Vagina (tissue), 2 donors: ENCODE measurements around the gene AGPAT3. TPM values are rescaled to one million over a fixed set of nuclear protein-coding genes. Genes with fewer than 3 reads are reported as not detected.

Experiments used
- DNase-seq, 2 donors: peaks; one replicate each; pipeline ENCODE4 v3.0.0-alpha.2; 2017; ENCODE audit errors: extremely low spot score in 2 of 2
- H3K27ac ChIP-seq: fragments of 200-600 bp; sonication (generic); one replicate; pipeline ENCODE4 v1.5.1; 2019
- H3K27me3 ChIP-seq: fragments of 200-600 bp; sonication (generic); one replicate; pipeline ENCODE4 v1.5.1; 2019
- H3K36me3 ChIP-seq, 2 donors: fragments of 200-600 bp; sonication (generic); one replicate each; pipeline ENCODE4 v1.5.1; 2017 to 2019
- H3K4me1 ChIP-seq: fragments of 200-600 bp; sonication (generic); one replicate; pipeline ENCODE4 v1.5.1; 2019
- H3K4me3 ChIP-seq, 2 donors: fragments of 200-600 bp; sonication (generic); 1 replicate in 1 of 2; 2 replicates in 1 of 2; pipeline ENCODE4 v1.5.1; 2016 to 2019
- H3K9me3 ChIP-seq: fragments of 200-600 bp; sonication (generic); one replicate; pipeline ENCODE4 v1.5.1; 2019
- CTCF ChIP-seq, 3 experiments: fragments of 450-650 bp in 2 of 3; fragments of 200-600 bp in 1 of 3; sonication (generic) in 1 of 3; IDR thresholded peaks; one replicate each; pipeline ENCODE4 v1.5.1; 2017 to 2019; ENCODE audit warnings: antibody characterized with exemption in 3 of 3, mild to moderate bottlenecking in 2 of 3, moderate library complexity in 2 of 3
- POLR2A ChIP-seq, 2 donors: fragments of 450-650 bp; IDR thresholded peaks; one replicate each; pipeline ENCODE4 v1.6.1; 2017; ENCODE audit warnings: antibody characterized with exemption in 2 of 2, mild to moderate bottlenecking in 2 of 2, moderate library complexity in 2 of 2
- POLR2AphosphoS5 ChIP-seq, 2 donors: sonication (generic); formaldehyde crosslinking; IDR thresholded peaks; one replicate each; pipeline ENCODE4 v1.9.0; 2017; ENCODE audit warnings: antibody characterized with exemption in 2 of 2, mild to moderate bottlenecking in 2 of 2, low read depth in 1 of 2; ENCODE audit not compliant: insufficient read depth in 1 of 2
- intact Hi-C: fragments of 100-400 bp; cut with DNase I; formaldehyde crosslinking; loops from one replicate; pipeline ENCODE4 v1.15.1; 2023
- total RNA-seq: library from RNA; depleted of rRNA; stranded (reverse); fragments of >200 nt; gene quantifications from one replicate; pipeline ENCODE4 v1.2.3, GENCODE V29; 2016

Gene AGPAT3
- total RNA-seq, 1 donor from 2014 or later: 34.4 TPM

- H3K27me3 ChIP-seq: no peaks in the 10 kb centered on the region
- peaks cover 31% of the 10 kb centered on the region for H3K4me1 ChIP-seq
- TF ChIP-seq POLR2AphosphoS5 (IDR thresholded peaks at IDR 0.05; ENCODE audit: insufficient read depth in 1 of 2, low read depth in 1 of 2) (no peak), CTCF (IDR thresholded peaks at IDR 0.05) (no peak), POLR2A (IDR thresholded peaks at IDR 0.05) (no peak)
- DNase-seq: no peak
- no peaks in the 10 kb centered on the region for H3K9me3 ChIP-seq
- H3K4me3 ChIP-seq: no peak overlapping the region
- H3K36me3 ChIP-seq: peaks cover 0 to 7% of the 10 kb centered on the region in 2 donors
- H3K27ac ChIP-seq: no peak overlapping the region
- intact Hi-C loops: no loop called here
Measured at GRCh38 chr21:43942201-43942600, 77.2 kb downstream of the AGPAT3 start.

GRCh38 chr21:43942621-43943020, 77.6 kb downstream of the AGPAT3 start:
- H3K4me1 ChIP-seq: peaks cover 31% of the 10 kb centered on the region
- no peak overlapping the region for H3K27ac ChIP-seq
- H3K27me3 ChIP-seq: no peaks in the 10 kb centered on the region
- no peaks in the 10 kb centered on the region for H3K9me3 ChIP-seq
- no peak for DNase-seq
- intact Hi-C loops: no loop called here
- no peak overlapping the region for H3K4me3 ChIP-seq
- peaks cover 0 to 7% of the 10 kb centered on the region in 2 donors for H3K36me3 ChIP-seq
- no peak for TF ChIP-seq POLR2AphosphoS5 (IDR thresholded peaks at IDR 0.05; ENCODE audit: insufficient read depth in 1 of 2, low read depth in 1 of 2)
- TF ChIP-seq CTCF (IDR thresholded peaks at IDR 0.05): no peak
- no peak for TF ChIP-seq POLR2A (IDR thresholded peaks at IDR 0.05)

- Histone ChIP-seq H3K27me3 (no peaks in the 10 kb centered on the region), H3K27ac (no peak overlapping the region), H3K4me1 (peaks cover 28% of the 10 kb centered on the region), H3K36me3 (peaks cover 0 to 13% of the 10 kb centered on the region in 2 donors), H3K4me3 (no peak overlapping the region), H3K9me3 (no peaks in the 10 kb centered on the region)
- DNase-seq: no peak
- TF ChIP-seq POLR2AphosphoS5 (IDR thresholded peaks at IDR 0.05; ENCODE audit: insufficient read depth in 1 of 2, low read depth in 1 of 2) (no peak), CTCF (IDR thresholded peaks at IDR 0.05) (no peak), POLR2A (IDR thresholded peaks at IDR 0.05) (no peak)
- intact Hi-C loops: no loop called here
Measured at GRCh38 chr21:43943512-43944077, 78.6 kb downstream of the AGPAT3 start.

GRCh38 chr21:43944078-43944633, 79.1 kb downstream of the AGPAT3 start:
- intact Hi-C loops: no loop called here
- TF ChIP-seq CTCF (IDR thresholded peaks at IDR 0.05) (no peak), POLR2AphosphoS5 (IDR thresholded peaks at IDR 0.05; ENCODE audit: insufficient read depth in 1 of 2, low read depth in 1 of 2) (no peak), POLR2A (IDR thresholded peaks at IDR 0.05) (no peak)
- H3K27ac ChIP-seq: no peak overlapping the region

GRCh38 chr21:43944757-43945156, 79.7 kb downstream of the AGPAT3 start:
- Histone ChIP-seq H3K27ac (no peak overlapping the region), H3K27me3 (no peaks in the 10 kb centered on the region), H3K9me3 (no peaks in the 10 kb centered on the region), H3K4me1 (peaks cover 17% of the 10 kb centered on the region), H3K36me3 (peaks cover 0 to 13% of the 10 kb centered on the region in 2 donors), H3K4me3 (no peak overlapping the region)
- intact Hi-C loops: no loop called here
- DNase-seq: no peak
- TF ChIP-seq POLR2AphosphoS5 (IDR thresholded peaks at IDR 0.05; ENCODE audit: insufficient read depth in 1 of 2, low read depth in 1 of 2): no peak
- TF ChIP-seq CTCF (IDR thresholded peaks at IDR 0.05): no peak
- no peak for TF ChIP-seq POLR2A (IDR thresholded peaks at IDR 0.05)

More at GRCh38 chr21:43944078-43944633, 79.1 kb downstream of the AGPAT3 start:
- peaks cover 0 to 13% of the 10 kb centered on the region in 2 donors for H3K36me3 ChIP-seq
- H3K9me3 ChIP-seq: no peaks in the 10 kb centered on the region
- peaks cover 22% of the 10 kb centered on the region for H3K4me1 ChIP-seq
- H3K27me3 ChIP-seq: no peaks in the 10 kb centered on the region
- DNase-seq: no peak
- no peak overlapping the region for H3K4me3 ChIP-seq
